ENCODE measurements around the gene SPP1. TPM values are rescaled to one million over a fixed set of nuclear protein-coding genes. Genes with fewer than 3 reads are reported as not detected.

SPP1 gene
- total RNA-seq, 1 experiment from 2014 or later: 4.1 TPM

DNA sequence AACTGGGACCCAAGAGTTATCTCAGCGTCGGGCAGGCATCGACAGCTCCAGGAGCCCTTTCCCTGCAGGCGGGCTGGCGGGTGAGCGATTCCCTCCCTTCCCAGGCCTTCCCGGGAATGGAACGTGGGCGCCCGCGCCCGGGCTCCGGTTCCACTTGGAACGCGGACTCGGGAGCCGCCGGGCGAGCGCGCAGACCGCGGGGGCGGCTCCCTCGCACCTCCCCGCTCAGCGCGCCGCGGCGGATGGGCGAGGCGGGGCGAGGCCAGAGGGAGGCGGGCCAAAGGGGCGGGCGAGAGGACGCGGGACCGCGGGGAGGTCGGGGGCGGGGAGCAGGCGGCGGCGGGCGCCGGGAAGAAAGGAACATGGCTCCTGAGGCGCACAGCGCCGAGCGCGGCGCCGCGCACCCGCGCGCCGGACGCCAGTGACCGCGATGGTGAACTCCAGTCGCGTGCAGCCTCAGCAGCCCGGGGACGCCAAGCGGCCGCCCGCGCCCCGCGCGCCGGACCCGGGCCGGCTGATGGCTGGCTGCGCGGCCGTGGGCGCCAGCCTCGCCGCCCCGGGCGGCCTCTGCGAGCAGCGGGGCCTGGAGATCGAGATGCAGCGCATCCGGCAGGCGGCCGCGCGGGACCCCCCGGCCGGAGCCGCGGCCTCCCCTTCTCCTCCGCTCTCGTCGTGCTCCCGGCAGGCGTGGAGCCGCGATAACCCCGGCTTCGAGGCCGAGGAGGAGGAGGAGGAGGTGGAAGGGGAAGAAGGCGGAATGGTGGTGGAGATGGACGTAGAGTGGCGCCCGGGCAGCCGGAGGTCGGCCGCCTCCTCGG, 32.0 kb downstream of the SPP1 start, which contains the start of gene PKD2:
TSS of gene PKD2 (plus strand) at position 332 of the 818 bp plus-strand sequence. CDS start at position 431, 99 bp downstream.
- Histone ChIP-seq H4K20me1 (ENCODE audit: insufficient read depth) (no peaks in the 10 kb centered on the region; the same call in 1 of the 2 replicates), H3K9me2 (ENCODE audit: insufficient read depth) (no peaks in the 10 kb centered on the region), H2AFZ (ENCODE audit: low read depth, low read length, poor library complexity, severe bottlenecking) (no peak within 1 kb of the TSS), H3K27me3 (ENCODE audit: insufficient read depth, low read length) (no peaks in the 10 kb centered on the region), H3K36me3 (ENCODE audit: control insufficient read depth in 1 of 2, insufficient read depth in 2 of 2, low read length in 2 of 2) (no peaks in the 10 kb centered on the region), H3K4me3 (replicated peaks in 1 of 2; ENCODE audit: low read depth in 1 of 2, low read length in 2 of 2) (peak within 1 kb of the TSS; percentile 64 to 73), H3K9me3 (ENCODE audit: control insufficient read depth in 1 of 2, insufficient read depth in 1 of 2, low read depth in 1 of 2, low read length in 2 of 2) (no peaks in the 10 kb centered on the region), H3K4me2 (ENCODE audit: low read length) (peak within 1 kb of the TSS; percentile 85), H3K9ac (ENCODE audit: low read length) (peak within 1 kb of the TSS; percentile 66), H3K27ac (ENCODE audit: low read depth, low read length) (peak within 1 kb of the TSS; percentile 67), H3K4me1 (ENCODE audit: control insufficient read depth in 1 of 2, insufficient read depth in 2 of 2, low read length in 2 of 2) (peaks cover 5 to 18% of the 10 kb centered on the region in 2 experiments; a peak in 3 of 4 replicates), H3K79me2 (ENCODE audit: insufficient read depth, low read length) (peaks cover 42% of the 10 kb centered on the region)
- ChIA-PET POLR2A (no interaction called here), CTCF (interaction anchor here (1.4 kb wide), 1 partner anchor 25 kb away, joined by 3 read pairs; no protein-coding TSS in a partner anchor), RAD21 (ENCODE audit: low non-redundant PET in 1 of 2, low total read pairs in 2 of 2, uncharacterized antibody in 2 of 2, unreplicated experiment in 2 of 2) (no interaction called here)
- DNase-seq (ENCODE audit: low read depth, low spot score) (peak; percentile 32), ATAC-seq (peak; percentile 93)
- intact Hi-C loops (cut with micrococcal nuclease): no loop called here
- BruUV-seq (replicated peaks): no TSS peak
- TF ChIP-seq TCF7L2 (IDR thresholded peaks at IDR 0.05; ENCODE audit: borderline replicate concordance, extremely low read depth, insufficient read depth, insufficient read length) (no peak), CBX3 (IDR thresholded peaks at IDR 0.05; ENCODE audit: low read depth) (0 out of 2 replicates have a peak, but pooled peaks have one; percentile 53), ZNF274 (IDR thresholded peaks at IDR 0.05; ENCODE audit: low read depth, low read length) (no peak), SRF (IDR thresholded peaks at IDR 0.05; ENCODE audit: low read depth) (no peak), FOSL1 (IDR thresholded peaks at IDR 0.05; ENCODE audit: low read depth) (no peak), REST (IDR thresholded peaks at IDR 0.05; ENCODE audit: low read depth) (no peak), EZH2phosphoT487 (IDR thresholded peaks at IDR 0.05; ENCODE audit: borderline replicate concordance) (no peak), SP1 (IDR thresholded peaks at IDR 0.05; ENCODE audit: low read depth) (no peak), EGR1 (IDR thresholded peaks at IDR 0.05; ENCODE audit: low read depth) (peak; percentile 77), ZFX (IDR thresholded peaks at IDR 0.05) (peak; percentile 96), CTCF (IDR thresholded peaks at IDR 0.05 in 2 of 3, conservative IDR thresholded peaks at IDR 0.05 in 1 of 3; ENCODE audit: borderline replicate concordance in 1 of 3, insufficient read depth in 1 of 3, low read depth in 2 of 3, low read length in 2 of 3) (no peak), POLR2A (IDR thresholded peaks at IDR 0.05; ENCODE audit: borderline replicate concordance, extremely low read depth, insufficient read depth, insufficient read length) (no peak), SIN3A (IDR thresholded peaks at IDR 0.05; ENCODE audit: low read depth) (no peak), ELF1 (IDR thresholded peaks at IDR 0.05; ENCODE audit: borderline replicate concordance, low read depth) (no peak), MAX (IDR thresholded peaks at IDR 0.05) (peak; percentile 85), RAD21 (IDR thresholded peaks at IDR 0.05; ENCODE audit: low read depth) (no peak), CEBPB (IDR thresholded peaks at IDR 0.05; ENCODE audit: low read depth) (no peak), JUND (IDR thresholded peaks at IDR 0.05) (no peak), YY1 (IDR thresholded peaks at IDR 0.05; ENCODE audit: extremely low read depth, insufficient replicate concordance, low read depth, low read length) (peak; percentile 76)
- TF ChIP-seq, protein P1, sequence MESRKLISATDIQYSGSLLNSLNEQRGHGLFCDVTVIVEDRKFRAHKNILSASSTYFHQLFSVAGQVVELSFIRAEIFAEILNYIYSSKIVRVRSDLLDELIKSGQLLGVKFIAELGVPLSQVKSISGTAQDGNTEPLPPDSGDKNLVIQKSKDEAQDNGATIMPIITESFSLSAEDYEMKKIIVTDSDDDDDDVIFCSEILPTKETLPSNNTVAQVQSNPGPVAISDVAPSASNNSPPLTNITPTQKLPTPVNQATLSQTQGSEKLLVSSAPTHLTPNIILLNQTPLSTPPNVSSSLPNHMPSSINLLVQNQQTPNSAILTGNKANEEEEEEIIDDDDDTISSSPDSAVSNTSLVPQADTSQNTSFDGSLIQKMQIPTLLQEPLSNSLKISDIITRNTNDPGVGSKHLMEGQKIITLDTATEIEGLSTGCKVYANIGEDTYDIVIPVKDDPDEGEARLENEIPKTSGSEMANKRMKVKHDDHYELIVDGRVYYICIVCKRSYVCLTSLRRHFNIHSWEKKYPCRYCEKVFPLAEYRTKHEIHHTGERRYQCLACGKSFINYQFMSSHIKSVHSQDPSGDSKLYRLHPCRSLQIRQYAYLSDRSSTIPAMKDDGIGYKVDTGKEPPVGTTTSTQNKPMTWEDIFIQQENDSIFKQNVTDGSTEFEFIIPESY (IDR thresholded peaks at IDR 0.05; ENCODE audit: extremely low read depth, insufficient replicate concordance, low read length): no peak
